ENCODE results near the gene ZFHX3. TPM values are rescaled to one million over a fixed set of nuclear protein-coding genes. Genes with fewer than 3 reads are reported as not detected.

Gene ZFHX3
- total RNA-seq, 1 experiment from 2014 or later, result 21.8 TPM

DNA sequence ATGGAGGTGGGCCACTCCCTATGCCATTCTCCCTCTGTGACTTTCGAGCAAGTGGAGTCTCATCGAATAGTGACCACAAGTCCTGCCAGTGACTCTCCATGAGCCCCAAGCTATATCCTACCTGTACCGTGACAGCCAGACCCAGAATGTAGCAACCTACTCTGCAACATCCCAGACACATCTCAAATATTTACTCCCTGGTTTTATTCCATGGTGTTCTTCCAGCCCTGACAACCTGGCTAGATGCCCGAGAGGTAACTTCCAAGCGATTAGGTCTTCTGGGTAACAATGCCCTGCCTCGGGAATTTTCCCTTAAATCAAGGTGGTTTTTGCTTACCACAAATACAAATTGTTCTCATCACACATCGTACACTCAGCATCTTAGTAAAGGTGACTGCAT, 211.7 kb downstream of the ZFHX3 start:
- ChIA-PET POLR2A (ENCODE audit: low non-redundant PET) (no interaction called here), CTCF (no interaction called here)
- TF ChIP-seq EZH2 (IDR thresholded peaks at IDR 0.05; ENCODE audit: borderline replicate concordance, low read depth, low read length, poor library complexity, severe bottlenecking), result no peak
- TF ChIP-seq, protein P1, sequence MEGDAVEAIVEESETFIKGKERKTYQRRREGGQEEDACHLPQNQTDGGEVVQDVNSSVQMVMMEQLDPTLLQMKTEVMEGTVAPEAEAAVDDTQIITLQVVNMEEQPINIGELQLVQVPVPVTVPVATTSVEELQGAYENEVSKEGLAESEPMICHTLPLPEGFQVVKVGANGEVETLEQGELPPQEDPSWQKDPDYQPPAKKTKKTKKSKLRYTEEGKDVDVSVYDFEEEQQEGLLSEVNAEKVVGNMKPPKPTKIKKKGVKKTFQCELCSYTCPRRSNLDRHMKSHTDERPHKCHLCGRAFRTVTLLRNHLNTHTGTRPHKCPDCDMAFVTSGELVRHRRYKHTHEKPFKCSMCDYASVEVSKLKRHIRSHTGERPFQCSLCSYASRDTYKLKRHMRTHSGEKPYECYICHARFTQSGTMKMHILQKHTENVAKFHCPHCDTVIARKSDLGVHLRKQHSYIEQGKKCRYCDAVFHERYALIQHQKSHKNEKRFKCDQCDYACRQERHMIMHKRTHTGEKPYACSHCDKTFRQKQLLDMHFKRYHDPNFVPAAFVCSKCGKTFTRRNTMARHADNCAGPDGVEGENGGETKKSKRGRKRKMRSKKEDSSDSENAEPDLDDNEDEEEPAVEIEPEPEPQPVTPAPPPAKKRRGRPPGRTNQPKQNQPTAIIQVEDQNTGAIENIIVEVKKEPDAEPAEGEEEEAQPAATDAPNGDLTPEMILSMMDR (conservative IDR thresholded peaks at IDR 0.05; ENCODE audit: low read depth, low read length), result no peak
- H3K9me3 ChIP-seq (ENCODE audit: low read depth, low read length, poor library complexity, severe bottlenecking), result no peaks in the 10 kb centered on the region
- no peaks in the 10 kb centered on the region for H3K36me3 ChIP-seq (ENCODE audit: insufficient read depth, low read length, poor library complexity, severe bottlenecking)
- no peaks in the 10 kb centered on the region for H3K27me3 ChIP-seq (replicated peaks; ENCODE audit: insufficient read depth, low read depth, low read length, poor library complexity)
- no peak overlapping the region for H3K4me3 ChIP-seq (ENCODE audit: low read depth, low read length, poor library complexity, severe bottlenecking)
- H3K27ac ChIP-seq (ENCODE audit: low read depth, low read length, poor library complexity, severe bottlenecking), result no peak overlapping the region
- H3K4me1 ChIP-seq (ENCODE audit: insufficient read depth, low read length, poor library complexity, severe bottlenecking), result peaks cover 7% of the 10 kb centered on the region
- intact Hi-C loops (cut with micrococcal nuclease; ENCODE audit: unreplicated experiment), result no loop called here
- no TSS peak for BruUV-seq (replicated peaks)
- no peak for DNase-seq (ENCODE audit: low spot score)

GRCh38 chr16:72835086-72835485, 212.8 kb downstream of the ZFHX3 start:
- intact Hi-C loops (cut with micrococcal nuclease; ENCODE audit: unreplicated experiment), result no loop called here

GRCh38 chr16:72834499-72834898, 213.4 kb downstream of the ZFHX3 start:
- no TSS peak for BruUV-seq (replicated peaks)
- no peak for DNase-seq (ENCODE audit: low spot score)
- H3K27me3 ChIP-seq (replicated peaks; ENCODE audit: insufficient read depth, low read depth, low read length, poor library complexity), result no peaks in the 10 kb centered on the region
- no peaks in the 10 kb centered on the region for H3K36me3 ChIP-seq (ENCODE audit: insufficient read depth, low read length, poor library complexity, severe bottlenecking)
- intact Hi-C loops (cut with micrococcal nuclease; ENCODE audit: unreplicated experiment), result loop anchor here (5.0 kb wide), 2 partner anchors 343 to 363 kb away; no protein-coding TSS in a partner anchor
- ChIA-PET CTCF (no interaction called here), POLR2A (ENCODE audit: low non-redundant PET) (no interaction called here)
- no peaks in the 10 kb centered on the region for H3K9me3 ChIP-seq (ENCODE audit: low read depth, low read length, poor library complexity, severe bottlenecking)
- TF ChIP-seq, protein P1 (conservative IDR thresholded peaks at IDR 0.05; ENCODE audit: low read depth, low read length), result no peak
- no peak for TF ChIP-seq EZH2 (IDR thresholded peaks at IDR 0.05; ENCODE audit: borderline replicate concordance, low read depth, low read length, poor library complexity, severe bottlenecking)
- H3K4me3 ChIP-seq (ENCODE audit: low read depth, low read length, poor library complexity, severe bottlenecking), result no peak overlapping the region
- no peaks in the 10 kb centered on the region for H3K4me1 ChIP-seq (ENCODE audit: insufficient read depth, low read length, poor library complexity, severe bottlenecking)
- H3K27ac ChIP-seq (ENCODE audit: low read depth, low read length, poor library complexity, severe bottlenecking), result no peak overlapping the region

More at GRCh38 chr16:72835086-72835485, 212.8 kb downstream of the ZFHX3 start:
- Histone ChIP-seq H3K9me3 (ENCODE audit: low read depth, low read length, poor library complexity, severe bottlenecking) (no peaks in the 10 kb centered on the region), H3K4me1 (ENCODE audit: insufficient read depth, low read length, poor library complexity, severe bottlenecking) (no peaks in the 10 kb centered on the region), H3K36me3 (ENCODE audit: insufficient read depth, low read length, poor library complexity, severe bottlenecking) (no peaks in the 10 kb centered on the region), H3K4me3 (ENCODE audit: low read depth, low read length, poor library complexity, severe bottlenecking) (no peak overlapping the region), H3K27me3 (replicated peaks; ENCODE audit: insufficient read depth, low read depth, low read length, poor library complexity) (no peaks in the 10 kb centered on the region), H3K27ac (ENCODE audit: low read depth, low read length, poor library complexity, severe bottlenecking) (no peak overlapping the region)
- POLR2A ChIA-PET (ENCODE audit: low non-redundant PET), result no interaction called here
- CTCF ChIA-PET, result no interaction called here
- BruUV-seq (replicated peaks), result no TSS peak
- TF ChIP-seq, protein P1 (conservative IDR thresholded peaks at IDR 0.05; ENCODE audit: low read depth, low read length), result no peak
- no peak for TF ChIP-seq EZH2 (IDR thresholded peaks at IDR 0.05; ENCODE audit: borderline replicate concordance, low read depth, low read length, poor library complexity, severe bottlenecking)
- no peak for DNase-seq (ENCODE audit: low spot score)

Measured in A673 (cell line).